Kidney (tissue), 14 donors: ENCODE results near the gene CAMTA1. TPM values are rescaled to one million over a fixed set of nuclear protein-coding genes. Genes with fewer than 3 reads are reported as not detected.
A peak's percentile ranks its signal among the peaks of the same experiment; 100 is the strongest.

Experiments
- DNase-seq, 5 donors: peaks; one replicate each; pipeline ENCODE4 v3.0.0-alpha.2; 2013 to 2020
- FAIRE-seq: peaks from 2 replicates; lab custom pipeline; 2012; peaks lifted over from hg19 to GRCh38; lab: Jason Lieb, UNC
- H3K27ac ChIP-seq, 2 donors: one replicate each; pipeline ENCODE4 v1.7.0; 2013; ENCODE audit warnings: low read depth in 2 of 2, low read length in 2 of 2, inconsistent platforms in 1 of 2
- H3K27me3 ChIP-seq: one replicate; pipeline ENCODE4 v1.7.1; 2013; ENCODE audit warnings: low read length, inconsistent platforms; ENCODE audit not compliant: control insufficient read depth, insufficient read depth
- H3K36me3 ChIP-seq, 3 donors: one replicate each; pipeline versions ENCODE4 v1.7.0 to v1.7.1; 2013; ENCODE audit warnings: low read length in 3 of 3, control low read depth in 1 of 3, inconsistent platforms in 1 of 3; ENCODE audit not compliant: insufficient read depth in 3 of 3, control insufficient read depth in 2 of 3
- H3K4me1 ChIP-seq, 3 donors: one replicate each; pipeline versions ENCODE4 v1.7.0 to v1.7.1; 2013; ENCODE audit warnings: low read length in 3 of 3, inconsistent platforms in 1 of 3, low read depth in 1 of 3; ENCODE audit not compliant: control insufficient read depth in 2 of 3, insufficient read depth in 2 of 3
- H3K4me3 ChIP-seq, 3 donors: one replicate each; pipeline versions ENCODE4 v1.7.0 to v1.8.1; 2013; ENCODE audit warnings: low read length in 3 of 3, control low read depth in 1 of 3, inconsistent platforms in 1 of 3
- H3K9ac ChIP-seq, 3 donors: one replicate each; pipeline versions ENCODE4 v1.7.0 to v1.7.1; 2013; ENCODE audit warnings: low read length in 3 of 3, control low read depth in 1 of 3, inconsistent platforms in 1 of 3
- H3K9me3 ChIP-seq, 3 donors: one replicate each; pipeline versions ENCODE4 v1.7.0 to v1.7.1; 2013; ENCODE audit warnings: low read length in 3 of 3, control low read depth in 1 of 3, inconsistent platforms in 1 of 3; ENCODE audit not compliant: control insufficient read depth in 2 of 3, insufficient read depth in 1 of 3
- CTCF ChIP-seq: IDR thresholded peaks from 3 replicates; pipeline ENCODE4 v1.5.1; 2012; ENCODE audit warnings: mild to moderate bottlenecking, moderate library complexity, borderline replicate concordance; ENCODE audit not compliant: insufficient read depth; ENCODE audit errors: extremely low read depth
- intact Hi-C: fragments of 100-400 bp; cut with DNase I; formaldehyde crosslinking; loops from one replicate; pipeline ENCODE4 v1.11.1; 2022
- polyA plus RNA-seq: library from polyadenylated mRNA; stranded (reverse); fragments of 350-450 nt; fragmentation: Illumina TruSeq; extraction: RNeasy Lipid Tissue Mini Kit (QIAGEN cat#74804); gene quantifications from one replicate; pipeline ENCODE4 v1.2.3, GENCODE V29; 2014; ENCODE audit warnings: low read depth, low replicate concordance; ENCODE audit not compliant: insufficient read depth
- total RNA-seq: library from RNA; stranded (reverse); fragmentation: NEBNext Ultra II Directional; extraction: Animal tissue kit (Norgen Biotek cat#: 25700); gene quantifications from one replicate; pipeline ENCODE4 v1.2.1, GENCODE V29; 2021
- donor health status: control.
- donor health status: control.
- donor health status: control.
- donor health status: control.
- donor health status: control.
- donor health status: DM: yes; HTN: yes; CAD: no.
- donor health status: Normal renal cell carcinoma (clear cell type).

The CAMTA1 gene
- total and polyA plus RNA-seq, 2 donors from 2014 or later, result 79.0 to 170 TPM

GRCh38 chr1:6885426-6885825, 100.2 kb downstream of the CAMTA1 start:
- H3K4me3 ChIP-seq, result no peak overlapping the region
- no peaks in the 10 kb centered on the region for H3K9me3 ChIP-seq
- peak in 3 of 5 donors; percentile 20 to 58 (median 24) for DNase-seq
- intact Hi-C loops, result loop anchor here (10.0 kb wide), 1 partner anchor 91 kb away; no protein-coding TSS in a partner anchor
- H3K36me3 ChIP-seq, result no peaks in the 10 kb centered on the region
- H3K9ac ChIP-seq, result no peak overlapping the region
- no peaks in the 10 kb centered on the region for H3K27me3 ChIP-seq
- TF ChIP-seq CTCF, result no peak
- no peak for FAIRE-seq
- peak overlapping the region; percentile 47 to 78 for H3K27ac ChIP-seq
- peaks cover 4 to 15% (median 10%) of the 10 kb centered on the region in 3 donors for H3K4me1 ChIP-seq

- Histone ChIP-seq H3K27me3 (no peaks in the 10 kb centered on the region), H3K9me3 (no peaks in the 10 kb centered on the region), H3K4me3 (no peak overlapping the region), H3K9ac (no peak overlapping the region), H3K36me3 (no peaks in the 10 kb centered on the region), H3K27ac (peak overlapping the region; percentile 11 to 12), H3K4me1 (peaks cover 4 to 15% (median 8%) of the 10 kb centered on the region in 3 donors)
- TF ChIP-seq CTCF, result no peak
- DNase-seq (no peak), FAIRE-seq (no peak)
- intact Hi-C loops, result loop anchor here (10.0 kb wide), 1 partner anchor 92 kb away; no protein-coding TSS in a partner anchor
These were observed 101.3 kb downstream of the CAMTA1 start for GRCh38 chr1:6886523-6886922.

DNA sequence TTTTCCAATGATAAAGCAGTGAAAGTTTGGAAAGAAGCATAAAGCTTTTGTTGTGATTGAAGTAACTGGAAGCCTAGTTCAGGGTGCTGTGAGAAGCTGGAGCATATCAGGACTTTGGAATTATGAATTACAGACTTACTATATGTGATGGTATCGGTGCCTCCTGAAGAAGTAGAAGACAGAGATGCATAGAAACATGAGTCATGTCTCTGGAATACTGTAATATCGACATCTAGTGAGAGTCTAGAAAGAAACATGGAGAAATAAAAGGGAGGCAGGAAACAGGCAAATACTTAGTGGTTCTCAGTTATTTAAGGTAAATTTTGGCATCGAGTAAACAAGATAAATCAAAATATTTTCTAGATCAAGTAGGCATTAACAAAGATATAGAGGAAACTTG, 103.0 kb downstream of the CAMTA1 start:
- Histone ChIP-seq H3K4me1 (peaks cover 4 to 8% (median 8%) of the 10 kb centered on the region in 3 donors), H3K9me3 (no peaks in the 10 kb centered on the region), H3K27me3 (no peaks in the 10 kb centered on the region), H3K4me3 (no peak overlapping the region), H3K27ac (no peak overlapping the region), H3K9ac (no peak overlapping the region), H3K36me3 (no peaks in the 10 kb centered on the region)
- intact Hi-C loops, result loop anchor here (10.0 kb wide), 1 partner anchor 93 kb away; no protein-coding TSS in a partner anchor
- no peak for TF ChIP-seq CTCF
- DNase-seq (no peak), FAIRE-seq (no peak)

- H3K36me3 ChIP-seq, result no peaks in the 10 kb centered on the region
- H3K9ac ChIP-seq, result no peak overlapping the region
- H3K27ac ChIP-seq, result no peak overlapping the region
- no peak overlapping the region for H3K4me3 ChIP-seq
- no peaks in the 10 kb centered on the region for H3K27me3 ChIP-seq
- TF ChIP-seq CTCF, result no peak
- DNase-seq (no peak), FAIRE-seq (no peak)
- intact Hi-C loops, result loop anchor here (10.0 kb wide), 1 partner anchor 94 kb away; no protein-coding TSS in a partner anchor
- peaks cover 4 to 6% (median 5%) of the 10 kb centered on the region in 3 donors for H3K4me1 ChIP-seq
- H3K9me3 ChIP-seq, result no peaks in the 10 kb centered on the region
These were observed 103.6 kb downstream of the CAMTA1 start for GRCh38 chr1:6888870-6889269.
